Spleen (tissue), 7 donors: Measurements from ENCODE around the gene EXD3.

Source experiments
- POLR2A ChIP-seq, 3 donors: fragments of 450-650 bp; IDR thresholded peaks; one replicate each; pipeline ENCODE4 v1.5.1; 2017; ENCODE audit warnings: antibody characterized with exemption in 3 of 3, mild to moderate bottlenecking in 1 of 3
- TF ChIP-seq, protein P1 (sequence below), 11 experiments: fragments of 200-600 bp in 7 of 11; fragments of 450-650 bp in 4 of 11; sonication (generic) in 4 of 11; IDR thresholded peaks in 8 of 11; conservative IDR thresholded peaks in 3 of 11; 1 replicate in 7 of 11; 2 replicates in 4 of 11; pipeline versions ENCODE4 v1.4.0 to v1.8.0; 2016 to 2021; ENCODE audit warnings: antibody characterized with exemption in 11 of 11, inconsistent platforms in 4 of 11, mild to moderate bottlenecking in 1 of 11
- donor health status: DM: no; HTN: no; CAD: no; lungs with moderate emphysema.
- donor health status: DM: no; HTN: no; CAD: no.
- donor health status: DM: no; HTN: no; CAD: no.

DNA sequence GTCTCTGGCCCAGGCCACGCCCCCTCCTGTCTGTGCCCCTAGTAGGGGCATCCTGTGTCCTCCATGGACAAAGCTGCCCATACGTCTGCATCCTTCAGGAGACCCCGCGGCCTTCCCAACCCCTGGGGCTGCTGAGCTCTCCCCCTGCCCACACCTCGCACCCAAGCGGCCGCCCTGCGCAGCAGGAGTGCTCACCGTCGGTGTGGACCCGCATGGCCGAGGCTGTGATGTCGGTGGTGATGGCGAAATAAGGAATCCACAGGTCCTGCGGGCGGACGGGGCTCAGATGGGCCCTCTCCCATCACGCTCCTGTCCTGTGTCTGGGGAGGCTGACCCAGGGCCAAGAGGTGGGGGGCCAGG lies 40.9 kb upstream of the EXD3 start:
- TF ChIP-seq POLR2A (IDR thresholded peaks at IDR 0.05), result no peak
- TF ChIP-seq, protein P1, sequence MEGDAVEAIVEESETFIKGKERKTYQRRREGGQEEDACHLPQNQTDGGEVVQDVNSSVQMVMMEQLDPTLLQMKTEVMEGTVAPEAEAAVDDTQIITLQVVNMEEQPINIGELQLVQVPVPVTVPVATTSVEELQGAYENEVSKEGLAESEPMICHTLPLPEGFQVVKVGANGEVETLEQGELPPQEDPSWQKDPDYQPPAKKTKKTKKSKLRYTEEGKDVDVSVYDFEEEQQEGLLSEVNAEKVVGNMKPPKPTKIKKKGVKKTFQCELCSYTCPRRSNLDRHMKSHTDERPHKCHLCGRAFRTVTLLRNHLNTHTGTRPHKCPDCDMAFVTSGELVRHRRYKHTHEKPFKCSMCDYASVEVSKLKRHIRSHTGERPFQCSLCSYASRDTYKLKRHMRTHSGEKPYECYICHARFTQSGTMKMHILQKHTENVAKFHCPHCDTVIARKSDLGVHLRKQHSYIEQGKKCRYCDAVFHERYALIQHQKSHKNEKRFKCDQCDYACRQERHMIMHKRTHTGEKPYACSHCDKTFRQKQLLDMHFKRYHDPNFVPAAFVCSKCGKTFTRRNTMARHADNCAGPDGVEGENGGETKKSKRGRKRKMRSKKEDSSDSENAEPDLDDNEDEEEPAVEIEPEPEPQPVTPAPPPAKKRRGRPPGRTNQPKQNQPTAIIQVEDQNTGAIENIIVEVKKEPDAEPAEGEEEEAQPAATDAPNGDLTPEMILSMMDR (IDR thresholded peaks at IDR 0.05 in 8 of 11, conservative IDR thresholded peaks at IDR 0.05 in 3 of 11), result no peak
